Glomerular visceral epithelial cell (primary cell): Measurements from ENCODE around the gene KPRP.

Source experiments
- DNase-seq: peaks from one replicate; pipeline ENCODE4 v3.0.0-alpha.2; 2016; ENCODE audit errors: extremely low spot score

KPRP gene, protein sequence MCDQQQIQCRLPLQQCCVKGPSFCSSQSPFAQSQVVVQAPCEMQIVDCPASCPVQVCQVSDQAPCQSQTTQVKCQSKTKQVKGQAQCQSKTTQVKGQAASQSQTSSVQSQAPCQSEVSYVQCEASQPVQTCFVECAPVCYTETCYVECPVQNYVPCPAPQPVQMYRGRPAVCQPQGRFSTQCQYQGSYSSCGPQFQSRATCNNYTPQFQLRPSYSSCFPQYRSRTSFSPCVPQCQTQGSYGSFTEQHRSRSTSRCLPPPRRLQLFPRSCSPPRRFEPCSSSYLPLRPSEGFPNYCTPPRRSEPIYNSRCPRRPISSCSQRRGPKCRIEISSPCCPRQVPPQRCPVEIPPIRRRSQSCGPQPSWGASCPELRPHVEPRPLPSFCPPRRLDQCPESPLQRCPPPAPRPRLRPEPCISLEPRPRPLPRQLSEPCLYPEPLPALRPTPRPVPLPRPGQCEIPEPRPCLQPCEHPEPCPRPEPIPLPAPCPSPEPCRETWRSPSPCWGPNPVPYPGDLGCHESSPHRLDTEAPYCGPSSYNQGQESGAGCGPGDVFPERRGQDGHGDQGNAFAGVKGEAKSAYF

GRCh38 chr1:152757747-152758146 lies at the start of gene KPRP:
Gene KPRP, plus strand, starts transcription at chr1:152758025. Its CDS starts 1,564 bp downstream, at chr1:152759589.
- DNase-seq: no peak

DNA sequence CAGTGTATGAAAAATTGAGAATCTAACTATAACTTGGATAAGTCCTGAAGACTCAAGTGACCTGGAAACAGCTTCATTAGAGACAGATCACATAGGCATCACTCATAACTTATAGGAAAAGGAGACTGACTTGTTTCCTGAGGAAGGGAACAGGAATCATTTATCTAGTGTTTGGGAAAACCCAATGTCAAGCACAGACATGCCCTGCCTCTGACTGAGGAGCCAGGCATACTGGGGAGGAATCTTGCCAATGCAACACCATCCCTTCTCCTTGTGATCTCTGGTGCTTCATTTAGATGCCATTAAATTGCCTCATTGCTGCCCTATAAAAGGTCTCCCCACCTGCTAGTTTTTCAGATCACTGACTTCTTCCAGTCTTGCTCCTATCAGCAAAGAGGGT lies 39.6 kb upstream of the KPRP start:
- DNase-seq: no peak

GRCh38 chr1:152725261-152725660 lies 32.6 kb upstream of the KPRP start:
- DNase-seq: no peak

DNA sequence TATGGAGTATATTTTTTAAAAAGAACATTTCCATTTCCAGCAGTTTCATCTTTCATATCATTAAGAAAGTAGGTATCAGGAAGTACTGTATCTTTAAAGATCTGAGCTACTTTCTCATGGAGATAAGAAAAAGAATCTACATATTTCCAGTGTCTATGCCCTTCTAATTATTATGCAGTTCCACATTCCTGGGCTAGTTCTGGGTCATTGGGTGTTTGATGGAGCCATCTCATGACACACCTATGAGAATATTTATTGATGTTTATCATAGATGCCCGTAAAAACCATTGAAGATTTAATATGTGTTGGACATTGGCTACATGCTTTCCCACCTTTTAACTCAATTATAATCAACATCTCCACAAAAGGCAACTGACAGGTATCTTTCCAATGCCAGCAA lies 28.8 kb upstream of the KPRP start:
- DNase-seq: no peak

DNA sequence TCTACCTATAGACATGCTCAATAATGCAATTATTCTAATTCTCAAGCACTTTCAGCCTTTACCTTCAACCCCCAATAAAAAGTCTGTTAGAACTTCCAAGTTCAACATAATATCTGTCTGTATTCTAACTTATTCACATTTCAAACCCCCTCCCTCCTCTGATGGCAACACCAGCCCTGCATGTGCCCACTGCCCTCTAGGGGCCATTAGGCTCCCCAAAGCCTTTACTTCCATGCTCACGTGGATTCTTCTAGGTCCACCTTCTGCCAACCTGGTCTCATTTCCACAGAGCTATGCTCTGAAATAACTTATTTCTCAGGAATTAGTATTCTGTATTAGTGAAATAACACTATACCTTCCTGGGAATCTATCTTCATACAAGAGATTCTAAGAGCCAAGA lies 22.2 kb upstream of the KPRP start:
- DNase-seq: no peak

GRCh38 chr1:152737997-152738396 lies 19.8 kb upstream of the KPRP start:
- no peak for DNase-seq

DNA sequence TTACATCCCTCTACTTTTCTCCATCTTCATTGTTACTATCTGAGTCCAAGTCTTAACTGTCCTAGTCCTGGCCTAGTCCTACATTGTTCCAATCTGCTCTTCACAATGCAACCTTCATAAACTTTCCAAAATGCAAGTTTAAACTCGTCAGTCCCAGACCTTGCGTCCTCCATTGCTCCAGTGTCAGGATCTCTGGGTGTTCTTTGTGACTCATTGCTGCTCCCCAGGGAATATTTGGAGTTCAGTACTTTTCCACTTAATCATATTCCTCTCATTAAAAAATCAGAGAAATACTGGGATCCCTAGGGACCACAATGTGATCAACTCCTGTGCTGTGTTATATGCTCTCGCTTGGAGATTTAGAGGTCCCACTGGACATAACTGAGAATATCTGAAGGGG lies 18.0 kb upstream of the KPRP start:
- no peak for DNase-seq

- no peak for DNase-seq
Observed at GRCh38 chr1:152741656-152742055, 16.2 kb upstream of the KPRP start.

GRCh38 chr1:152743371-152744145 lies 14.3 kb upstream of the KPRP start:
- no peak for DNase-seq

- no peak for DNase-seq
Observed at GRCh38 chr1:152745289-152745704, 12.5 kb upstream of the KPRP start.

DNA sequence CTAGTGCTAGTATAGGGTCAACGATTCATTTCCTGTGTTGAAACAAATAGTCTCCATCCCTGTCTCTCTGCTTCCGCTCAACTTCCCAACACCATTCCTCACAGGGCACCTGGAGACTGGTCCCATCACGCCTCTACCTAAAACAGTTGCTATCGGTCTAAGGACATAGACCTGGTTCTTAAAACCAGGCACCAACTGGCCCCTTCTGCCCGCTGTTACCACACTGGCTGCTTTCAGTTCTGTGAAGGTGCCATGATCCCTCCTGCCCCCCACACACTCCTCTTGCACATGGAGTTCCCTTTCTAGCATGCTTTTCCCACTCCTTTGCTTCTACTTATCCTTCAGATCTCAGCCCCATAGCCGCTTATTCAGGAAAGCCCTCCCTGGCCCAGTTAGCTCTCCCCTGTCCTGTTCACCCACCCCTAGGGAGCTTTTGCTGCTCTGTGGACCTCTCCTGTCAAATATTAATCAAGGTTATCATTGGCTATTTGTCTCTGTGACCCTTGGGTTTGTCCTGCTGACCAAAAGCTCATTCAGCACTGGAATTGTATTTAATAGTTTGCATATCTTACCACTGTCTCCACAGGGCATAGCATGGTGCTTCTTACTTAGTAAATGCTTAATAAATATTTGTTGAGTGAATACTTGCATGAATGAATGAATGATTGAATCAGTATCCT lies 11.9 kb upstream of the KPRP start:
- no peak for DNase-seq

DNA sequence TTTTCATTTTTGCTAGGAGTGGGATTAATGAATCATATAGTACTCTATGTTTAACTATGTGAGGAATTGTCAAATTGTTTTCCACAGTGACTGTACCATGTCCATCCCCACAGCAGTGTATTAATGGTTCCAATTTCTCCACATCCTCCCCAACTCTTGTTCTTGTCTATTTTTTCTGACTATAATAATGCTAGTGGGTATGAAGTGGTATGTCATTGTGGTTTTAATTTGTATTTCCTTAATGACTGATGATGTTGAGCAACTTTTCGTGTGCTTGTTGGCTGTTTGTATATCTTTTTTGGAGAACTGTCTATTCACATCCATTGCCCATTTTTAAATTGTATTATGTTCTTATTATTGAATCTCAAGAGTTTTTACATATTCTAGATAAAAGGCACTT lies 10.0 kb upstream of the KPRP start:
- DNase-seq: no peak

GRCh38 chr1:152752225-152752624 lies 5.6 kb upstream of the KPRP start:
- no peak for DNase-seq

GRCh38 chr1:152753586-152753985 lies 4.2 kb upstream of the KPRP start:
- DNase-seq: no peak

- DNase-seq: no peak
Observed at GRCh38 chr1:152756872-152757271, 953 bp upstream of the KPRP start.

DNA sequence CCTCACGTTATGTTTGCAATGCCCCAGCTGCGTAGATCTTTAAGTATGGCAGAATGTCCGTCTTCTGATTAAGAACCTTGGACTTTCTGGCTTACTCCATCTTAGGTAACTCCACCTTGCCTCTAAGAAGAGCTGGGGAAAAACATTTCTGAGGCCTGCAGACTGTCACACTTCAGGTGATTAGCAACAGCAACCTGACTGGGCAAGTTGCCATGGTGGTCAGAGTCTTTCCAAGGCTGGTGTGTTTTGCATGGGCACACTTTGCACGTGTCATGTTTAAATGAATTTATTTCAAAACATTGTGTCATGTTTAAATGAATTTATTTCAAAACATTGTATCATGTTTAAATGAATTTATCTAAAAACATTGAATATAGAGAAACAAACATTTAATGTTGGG lies 811 bp downstream of the KPRP start:
- DNase-seq: no peak

DNA sequence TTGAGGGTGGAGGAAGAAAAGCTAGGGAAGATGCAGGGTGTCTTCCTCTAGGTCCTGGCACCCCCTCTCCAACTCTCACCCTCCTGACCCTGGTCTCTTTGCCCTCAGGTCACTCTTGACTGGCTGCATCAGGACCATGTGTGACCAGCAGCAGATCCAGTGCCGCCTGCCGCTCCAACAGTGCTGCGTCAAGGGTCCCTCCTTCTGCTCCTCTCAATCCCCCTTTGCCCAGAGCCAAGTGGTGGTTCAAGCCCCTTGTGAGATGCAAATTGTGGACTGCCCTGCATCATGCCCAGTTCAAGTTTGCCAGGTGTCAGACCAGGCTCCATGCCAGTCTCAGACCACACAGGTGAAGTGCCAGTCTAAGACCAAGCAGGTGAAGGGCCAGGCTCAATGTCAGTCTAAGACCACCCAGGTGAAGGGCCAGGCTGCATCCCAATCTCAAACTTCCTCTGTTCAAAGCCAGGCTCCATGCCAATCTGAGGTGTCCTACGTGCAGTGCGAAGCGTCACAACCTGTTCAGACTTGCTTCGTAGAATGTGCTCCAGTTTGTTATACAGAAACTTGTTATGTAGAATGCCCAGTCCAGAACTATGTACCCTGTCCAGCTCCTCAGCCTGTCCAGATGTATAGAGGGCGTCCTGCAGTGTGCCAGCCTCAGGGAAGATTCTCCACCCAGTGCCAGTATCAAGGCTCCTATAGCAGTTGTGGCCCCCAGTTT lies 1.8 kb downstream of the KPRP start:
- DNase-seq: no peak

- no peak for DNase-seq
Observed at GRCh38 chr1:152760551-152761190, 2.8 kb downstream of the KPRP start.

DNA sequence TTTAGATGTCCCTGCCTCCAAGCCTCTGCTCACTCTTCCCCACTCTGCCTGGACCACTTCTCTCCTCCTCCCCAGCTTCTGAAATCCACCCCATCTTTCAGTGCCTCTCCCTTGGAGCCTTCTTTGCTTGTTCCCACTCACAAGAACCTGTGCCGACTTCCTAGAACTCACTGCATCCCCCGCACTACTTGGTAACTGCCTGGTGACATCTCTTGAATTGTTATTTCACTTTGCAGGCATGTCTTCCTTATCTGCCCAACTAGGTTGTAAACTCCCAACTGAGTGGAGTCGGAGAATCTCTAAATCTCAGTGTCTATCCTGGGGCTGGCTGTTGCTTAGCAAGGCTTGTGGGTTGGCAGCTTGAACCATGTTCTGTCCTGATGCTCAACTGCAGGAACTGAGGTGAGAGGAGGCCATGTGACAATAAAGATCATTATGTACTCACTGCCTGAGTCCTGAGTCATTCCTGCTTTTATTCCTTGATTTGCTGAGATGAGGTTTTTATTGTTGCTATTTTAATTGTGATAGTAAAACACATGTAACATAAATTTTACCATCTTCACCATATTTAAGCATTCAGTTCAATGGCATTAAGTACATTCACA lies 3.9 kb downstream of the KPRP start:
- DNase-seq: no peak

DNA sequence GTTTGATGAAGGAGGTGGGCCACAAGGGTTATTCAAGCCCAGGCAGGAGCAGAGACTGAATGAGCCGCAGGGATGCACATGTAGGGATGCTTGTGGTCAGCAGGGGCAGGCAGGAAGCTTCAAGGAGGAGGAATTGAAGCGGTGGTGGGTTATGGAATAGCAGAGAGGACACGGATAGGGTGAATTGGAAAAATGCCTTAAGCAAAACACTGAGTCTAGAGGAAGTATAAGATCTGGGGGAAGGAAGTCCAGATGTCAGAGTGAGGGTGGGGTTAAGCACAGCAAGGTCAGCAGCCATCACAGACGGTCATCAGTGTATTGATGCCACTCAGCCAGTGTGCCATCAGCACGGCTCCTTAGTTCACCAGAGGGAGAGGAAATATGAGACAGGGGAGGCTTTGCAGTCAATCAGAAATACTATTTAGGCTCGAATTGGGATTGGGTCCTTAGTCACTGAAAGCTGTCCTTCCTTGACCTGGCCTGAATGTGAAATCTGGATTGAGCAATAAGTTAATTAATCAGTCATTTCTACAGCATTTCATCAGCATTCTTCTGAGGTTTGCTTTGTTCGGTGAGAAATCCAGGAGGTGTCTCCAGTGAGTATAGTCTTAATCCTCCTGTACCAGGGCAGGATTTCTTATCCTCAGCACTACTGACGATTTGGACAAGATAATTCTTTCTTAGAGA lies 11.2 kb downstream of the KPRP start:
- DNase-seq: no peak
